Trophoblast cell (in vitro differentiated cells and primary cell): ENCODE results near the gene C1orf226.

ENCODE experiments used
- DNase-seq, 2 donors: peaks; one replicate each; pipeline ENCODE4 v3.0.0-alpha.2; 2016
- H2AFZ ChIP-seq: 2 replicates; pipeline ENCODE4 v1.6.1; 2013; ENCODE audit warnings: low read length, moderate library complexity, mild to moderate bottlenecking; ENCODE audit not compliant: insufficient read depth, poor library complexity
- H2AK5ac ChIP-seq: 2 replicates; pipeline ENCODE4 v1.6.1; 2013; ENCODE audit warnings: mild to moderate bottlenecking, low read length
- H2BK120ac ChIP-seq: 2 replicates; pipeline ENCODE4 v1.6.1; 2013; ENCODE audit warnings: low read length, mild to moderate bottlenecking, moderate library complexity; ENCODE audit not compliant: insufficient read depth, poor library complexity
- H2BK12ac ChIP-seq: 2 replicates; pipeline ENCODE4 v1.6.1; 2013; ENCODE audit warnings: mild to moderate bottlenecking, low read length, moderate library complexity
- H2BK5ac ChIP-seq: 2 replicates; pipeline ENCODE4 v1.6.1; 2013; ENCODE audit warnings: low read length, low read depth, moderate library complexity, mild to moderate bottlenecking; ENCODE audit not compliant: poor library complexity
- H3K14ac ChIP-seq: 2 replicates; pipeline ENCODE4 v1.6.1; 2013; ENCODE audit warnings: mild to moderate bottlenecking, low read length
- H3K18ac ChIP-seq: 2 replicates; pipeline ENCODE4 v1.6.1; 2013; ENCODE audit warnings: mild to moderate bottlenecking, low read length
- H3K23ac ChIP-seq: 2 replicates; pipeline ENCODE4 v1.6.1; 2013; ENCODE audit warnings: low read length
- H3K27ac ChIP-seq: 2 replicates; pipeline ENCODE4 v1.5.1; 2013; ENCODE audit warnings: low read depth, mild to moderate bottlenecking, inconsistent platforms, low read length, moderate library complexity
- H3K27me3 ChIP-seq: 2 replicates; pipeline ENCODE4 v1.6.1; 2013; ENCODE audit warnings: inconsistent platforms, mild to moderate bottlenecking, low read length, moderate library complexity; ENCODE audit not compliant: insufficient read depth
- H3K36me3 ChIP-seq, 2 experiments: 1 replicate in 1 of 2; 2 replicates in 1 of 2; pipeline ENCODE4 v1.6.1; 2013; ENCODE audit warnings: low read length in 2 of 2, mild to moderate bottlenecking in 2 of 2, moderate library complexity in 1 of 2; ENCODE audit not compliant: insufficient read depth in 2 of 2, control insufficient read depth in 1 of 2
- H3K4ac ChIP-seq: 2 replicates; pipeline ENCODE4 v1.6.1; 2013; ENCODE audit warnings: low read depth, mild to moderate bottlenecking, low read length, moderate library complexity
- H3K4me1 ChIP-seq, 2 experiments: 1 replicate in 1 of 2; 2 replicates in 1 of 2; pipeline ENCODE4 v1.6.1; 2013; ENCODE audit warnings: low read length in 2 of 2, mild to moderate bottlenecking in 2 of 2, moderate library complexity in 1 of 2; ENCODE audit not compliant: insufficient read depth in 2 of 2, control insufficient read depth in 1 of 2
- H3K4me2 ChIP-seq: 2 replicates; pipeline ENCODE4 v1.6.1; 2013; ENCODE audit warnings: inconsistent platforms, mild to moderate bottlenecking, low read length, moderate library complexity
- H3K4me3 ChIP-seq: 2 replicates; pipeline ENCODE4 v1.5.1; 2013; ENCODE audit warnings: mild to moderate bottlenecking, low read depth, low read length, inconsistent platforms
- H3K79me1 ChIP-seq: one replicate; pipeline ENCODE4 v1.6.1; 2013; ENCODE audit warnings: low read length
- H3K79me2 ChIP-seq: 2 replicates; pipeline ENCODE4 v1.6.1; 2013; ENCODE audit warnings: low read length, mild to moderate bottlenecking; ENCODE audit not compliant: control insufficient read depth, insufficient read depth, poor library complexity
- H3K9ac ChIP-seq: 2 replicates; pipeline ENCODE4 v1.6.1; 2013; ENCODE audit warnings: mild to moderate bottlenecking, low read length
- H3K9me3 ChIP-seq: 2 replicates; pipeline ENCODE4 v1.6.1; 2013; ENCODE audit warnings: low read depth, mild to moderate bottlenecking, control low read depth, inconsistent platforms, low read length; ENCODE audit not compliant: insufficient read depth
- H4K12ac ChIP-seq: 2 replicates; pipeline ENCODE4 v1.6.1; 2013; ENCODE audit warnings: low read depth, mild to moderate bottlenecking, low read length, moderate library complexity
- H4K8ac ChIP-seq: 2 replicates; pipeline ENCODE4 v1.6.1; 2013; ENCODE audit warnings: low read depth, mild to moderate bottlenecking, low read length, moderate library complexity
- H4K91ac ChIP-seq: one replicate; pipeline ENCODE4 v1.6.1; 2013; ENCODE audit warnings: low read depth, mild to moderate bottlenecking, low read length, moderate library complexity
- WGBS: extraction: QIAGEN DNeasy Blood & Tissue Kit; methylation state at CpG from one replicate; pipeline ENCODE4 v1.1.7; 2013; ENCODE audit warnings: missing lambda C conversion rate; ENCODE audit not compliant: insufficient read length, insufficient coverage; ENCODE audit errors: extremely low coverage; 5-methylcytosine and 5-hydroxymethylcytosine counted together

C1orf226 gene

DNA sequence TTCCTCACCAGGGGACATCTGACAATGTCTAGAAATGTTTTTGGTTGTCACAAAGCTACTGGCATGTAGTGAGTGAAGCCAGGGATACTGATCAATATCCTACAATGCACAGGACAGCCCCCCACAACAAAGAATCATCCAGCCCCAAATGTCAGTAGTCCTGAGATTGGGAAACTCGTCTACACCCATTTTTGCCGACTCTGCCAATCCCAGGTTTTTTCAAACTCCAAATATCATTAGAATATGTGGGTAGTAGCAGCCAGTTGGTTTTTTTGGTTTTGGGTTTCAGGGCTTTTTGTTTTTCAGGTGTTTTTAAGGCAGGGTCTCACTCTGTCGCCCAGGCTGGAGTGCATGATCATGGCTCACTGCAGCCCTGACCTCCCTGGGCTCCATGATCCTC, 10.8 kb upstream of the C1orf226 start:
- Histone ChIP-seq H3K4me3 (no peak overlapping the region), H3K18ac (no peak overlapping the region), H4K8ac (no peak overlapping the region), H3K36me3 (peaks cover 2 to 5% of the 10 kb centered on the region in 2 experiments), H3K9ac (no peak overlapping the region), H4K91ac (no peak overlapping the region), H3K4me2 (no peak overlapping the region), H3K79me1 (peaks cover 4% of the 10 kb centered on the region), H3K27me3 (no peaks in the 10 kb centered on the region), H3K79me2 (no peaks in the 10 kb centered on the region), H2AK5ac (no peak overlapping the region), H2BK120ac (no peak overlapping the region), H3K4ac (no peak overlapping the region), H3K23ac (no peak overlapping the region), H2BK12ac (no peak overlapping the region), H4K12ac (no peak overlapping the region), H2AFZ (no peak overlapping the region), H2BK5ac (no peak overlapping the region), H3K9me3 (no peaks in the 10 kb centered on the region), H3K14ac (no peak overlapping the region), H3K4me1 (peaks cover 22 to 23% of the 10 kb centered on the region in 2 experiments), H3K27ac (no peak overlapping the region)
- DNase-seq, result no peak
- no CpG with 5 or more reads among the region's 3 CpGs for WGBS

GRCh38 chr1:162371611-162372010, 9.9 kb upstream of the C1orf226 start:
- Histone ChIP-seq H3K27ac (no peak overlapping the region), H2AK5ac (no peak overlapping the region), H2BK12ac (no peak overlapping the region), H3K4me1 (peaks cover 22 to 23% of the 10 kb centered on the region in 2 experiments), H2BK5ac (no peak overlapping the region), H3K14ac (no peak overlapping the region), H3K9me3 (no peaks in the 10 kb centered on the region), H2AFZ (no peak overlapping the region), H3K79me1 (peaks cover 4% of the 10 kb centered on the region), H4K12ac (no peak overlapping the region), H3K9ac (no peak overlapping the region), H4K91ac (no peak overlapping the region), H3K4ac (no peak overlapping the region), H3K4me3 (no peak overlapping the region), H4K8ac (no peak overlapping the region), H3K18ac (no peak overlapping the region), H3K79me2 (no peaks in the 10 kb centered on the region), H3K36me3 (peaks cover 2 to 5% of the 10 kb centered on the region in 2 experiments), H3K27me3 (no peaks in the 10 kb centered on the region), H2BK120ac (no peak overlapping the region), H3K23ac (no peak overlapping the region), H3K4me2 (no peak overlapping the region)
- no CpG with 5 or more reads among the region's 6 CpGs for WGBS
- DNase-seq, result peak; percentile 83 to 94

- H3K4ac ChIP-seq, result no peak overlapping the region
- H3K4me3 ChIP-seq, result peak overlapping the region; percentile 20
- H3K9ac ChIP-seq, result no peak overlapping the region
- DNase-seq, result no peak
- H2AFZ ChIP-seq, result no peak overlapping the region
- H3K79me1 ChIP-seq, result peaks cover 4% of the 10 kb centered on the region
- no peak overlapping the region for H2BK120ac ChIP-seq
- no peak overlapping the region for H4K8ac ChIP-seq
- H3K9me3 ChIP-seq, result no peaks in the 10 kb centered on the region
- no peak overlapping the region for H3K4me2 ChIP-seq
- H3K4me1 ChIP-seq, result peaks cover 19 to 22% of the 10 kb centered on the region in 2 experiments
- no peak overlapping the region for H2BK12ac ChIP-seq
- no peak overlapping the region for H3K18ac ChIP-seq
- H3K27ac ChIP-seq, result no peak overlapping the region
- no peaks in the 10 kb centered on the region for H3K79me2 ChIP-seq
- H3K27me3 ChIP-seq, result no peaks in the 10 kb centered on the region
- no CpG with 5 or more reads among the region's 13 CpGs for WGBS
- no peak overlapping the region for H3K23ac ChIP-seq
- no peak overlapping the region for H3K14ac ChIP-seq
- H4K12ac ChIP-seq, result no peak overlapping the region
- H4K91ac ChIP-seq, result no peak overlapping the region
- H2BK5ac ChIP-seq, result no peak overlapping the region
- peaks cover 2 to 5% of the 10 kb centered on the region in 2 experiments for H3K36me3 ChIP-seq
- no peak overlapping the region for H2AK5ac ChIP-seq
These were observed 9.1 kb upstream of the C1orf226 start for GRCh38 chr1:162372159-162373071.

DNA sequence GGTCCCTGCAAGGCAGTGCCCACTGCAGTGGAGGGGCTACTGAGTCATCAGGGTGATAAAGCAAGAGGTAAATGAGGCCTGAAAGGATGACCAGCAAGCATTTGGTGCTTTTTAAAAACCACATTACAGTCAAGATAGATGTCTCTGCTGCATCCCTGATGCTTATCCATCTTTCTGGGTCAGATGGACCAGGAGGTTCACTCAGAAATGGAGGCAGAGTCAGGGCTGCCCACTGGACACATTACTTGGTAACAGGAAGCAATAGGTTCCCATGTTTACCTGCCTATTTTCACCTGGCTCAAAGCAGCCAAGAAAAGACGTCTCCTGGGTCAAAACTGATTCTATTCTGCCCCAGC, 8.5 kb upstream of the C1orf226 start:
- H3K79me1 ChIP-seq, result peaks cover 4% of the 10 kb centered on the region
- no peak overlapping the region for H3K27ac ChIP-seq
- no peak overlapping the region for H2BK120ac ChIP-seq
- H3K9ac ChIP-seq, result no peak overlapping the region
- no peak overlapping the region for H4K12ac ChIP-seq
- H2AFZ ChIP-seq, result no peak overlapping the region
- no peak overlapping the region for H2BK5ac ChIP-seq
- WGBS, result no CpG with 5 or more reads among the region's 1 CpG
- no peaks in the 10 kb centered on the region for H3K79me2 ChIP-seq
- no peak overlapping the region for H3K4me3 ChIP-seq
- no peak overlapping the region for H3K4me2 ChIP-seq
- H2AK5ac ChIP-seq, result no peak overlapping the region
- H3K27me3 ChIP-seq, result no peaks in the 10 kb centered on the region
- no peak overlapping the region for H4K8ac ChIP-seq
- no peak overlapping the region for H3K18ac ChIP-seq
- peaks cover 16 to 17% of the 10 kb centered on the region in 2 experiments for H3K4me1 ChIP-seq
- no peak overlapping the region for H3K23ac ChIP-seq
- no peak overlapping the region for H3K4ac ChIP-seq
- H3K14ac ChIP-seq, result no peak overlapping the region
- no peak for DNase-seq
- H4K91ac ChIP-seq, result no peak overlapping the region
- no peak overlapping the region for H2BK12ac ChIP-seq
- no peaks in the 10 kb centered on the region for H3K9me3 ChIP-seq
- H3K36me3 ChIP-seq, result peaks cover 2 to 5% of the 10 kb centered on the region in 2 experiments
